NCI-H2227 (cell line): ENCODE data around the gene NSF.
"Not testable (repeated sequence)": the region's sequence is repeated elsewhere in the genome, so short reads cannot be mapped to it uniquely, and the experiment has no call there.

Experiments used
- DNase-seq: peaks from one replicate; lab custom pipeline; 2025; ENCODE audit not compliant: unreplicated experiment; lab: John Stamatoyannopoulos, UW

The NSF gene

GRCh38 chr17:46627452-46627851, 37.0 kb downstream of the NSF start:
- not testable (repeated sequence) for DNase-seq

- not testable (repeated sequence) for DNase-seq
These were observed 38.4 kb downstream of the NSF start for GRCh38 chr17:46628753-46629436.

DNA sequence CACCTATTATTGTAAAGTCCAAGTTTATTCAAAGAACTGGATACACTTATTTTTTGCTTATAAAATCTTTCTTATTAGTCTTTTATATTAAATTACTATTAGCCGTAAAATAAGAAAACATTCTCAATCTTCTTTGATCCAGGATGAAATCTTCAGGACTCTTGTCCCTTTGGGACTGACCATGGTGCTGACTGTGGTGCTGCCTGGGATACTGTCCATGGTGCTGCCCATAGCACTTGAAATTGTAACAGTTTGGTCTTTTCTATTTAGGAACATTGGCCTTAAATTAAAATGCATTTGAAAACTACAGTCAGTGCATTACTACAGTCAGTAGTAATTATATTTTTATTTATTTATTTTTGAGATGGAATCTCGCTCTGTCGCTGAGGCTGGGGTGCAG, 41.7 kb downstream of the NSF start:
- DNase-seq = not testable (repeated sequence)

DNA sequence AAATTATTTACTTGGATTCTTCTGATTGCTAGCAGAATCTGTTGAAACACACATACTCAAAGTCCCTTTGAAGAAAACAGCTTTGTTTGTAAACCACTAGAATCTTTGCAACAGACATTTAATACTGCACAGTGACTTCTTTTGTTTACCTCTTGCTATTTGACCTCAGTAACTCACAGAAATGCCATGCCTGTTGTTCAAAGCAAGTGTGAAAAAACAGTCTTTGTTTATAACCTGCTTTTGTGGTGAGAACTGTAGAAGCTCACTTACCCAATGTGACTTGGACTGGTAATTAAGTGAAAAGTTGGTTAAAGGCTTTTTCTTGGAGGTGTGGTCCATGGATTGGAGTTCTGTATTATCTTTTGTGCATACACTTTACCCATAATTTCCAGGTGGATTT, 44.4 kb downstream of the NSF start:
- DNase-seq = not testable (repeated sequence)

GRCh38 chr17:46641861-46642656, 51.6 kb downstream of the NSF start:
- DNase-seq = not testable (repeated sequence)

DNA sequence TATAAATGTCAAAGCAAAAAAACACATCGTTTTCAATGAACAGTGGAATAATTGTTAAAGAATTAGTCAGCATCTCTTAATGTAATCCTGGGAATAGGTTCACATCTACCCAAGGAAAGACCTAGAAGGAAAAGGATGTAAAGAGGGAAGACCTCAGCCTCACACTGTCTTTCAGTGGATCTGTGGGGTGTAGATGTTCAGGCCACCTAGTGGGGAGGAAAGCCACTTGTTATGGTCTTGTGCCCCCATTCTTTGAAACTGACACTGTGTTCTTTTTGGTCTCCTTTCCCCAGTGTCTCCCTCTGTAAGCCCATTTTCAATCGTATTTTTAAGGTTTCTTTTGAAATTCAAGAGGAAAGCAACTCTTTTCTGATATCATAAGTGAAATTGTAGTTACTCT, 56.8 kb downstream of the NSF start:
- not testable (repeated sequence) for DNase-seq

DNA sequence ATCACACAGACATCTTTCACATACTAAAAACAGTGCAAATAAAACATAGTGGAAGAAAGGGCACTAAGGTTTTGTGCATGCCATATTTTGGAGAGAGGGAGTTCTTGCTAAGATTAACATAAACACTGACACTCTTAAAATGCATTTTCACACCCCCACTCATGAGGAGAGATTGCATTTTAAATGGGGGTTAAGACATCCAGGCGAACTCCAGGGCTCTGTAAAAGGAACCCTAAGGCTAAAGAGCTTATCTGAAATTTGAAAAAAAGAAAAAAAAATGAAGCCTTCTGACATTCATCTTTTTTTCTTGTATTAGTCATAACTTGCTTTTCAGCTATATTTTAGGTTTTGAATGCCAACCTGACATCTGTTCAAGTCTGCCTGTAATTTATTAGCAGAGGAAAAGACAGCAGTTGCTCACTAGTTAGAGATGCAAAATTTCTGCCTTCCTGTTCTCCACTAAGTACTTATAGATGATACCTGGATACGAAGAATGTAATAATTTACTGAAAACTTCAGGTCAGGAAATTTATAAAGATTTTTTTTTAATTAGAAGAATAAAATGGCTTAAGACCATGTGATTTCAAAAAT, 57.3 kb downstream of the NSF start:
- DNase-seq = not testable (repeated sequence)

- DNase-seq = not testable (repeated sequence)
These were observed 58.8 kb downstream of the NSF start for GRCh38 chr17:46649246-46649645.

DNA sequence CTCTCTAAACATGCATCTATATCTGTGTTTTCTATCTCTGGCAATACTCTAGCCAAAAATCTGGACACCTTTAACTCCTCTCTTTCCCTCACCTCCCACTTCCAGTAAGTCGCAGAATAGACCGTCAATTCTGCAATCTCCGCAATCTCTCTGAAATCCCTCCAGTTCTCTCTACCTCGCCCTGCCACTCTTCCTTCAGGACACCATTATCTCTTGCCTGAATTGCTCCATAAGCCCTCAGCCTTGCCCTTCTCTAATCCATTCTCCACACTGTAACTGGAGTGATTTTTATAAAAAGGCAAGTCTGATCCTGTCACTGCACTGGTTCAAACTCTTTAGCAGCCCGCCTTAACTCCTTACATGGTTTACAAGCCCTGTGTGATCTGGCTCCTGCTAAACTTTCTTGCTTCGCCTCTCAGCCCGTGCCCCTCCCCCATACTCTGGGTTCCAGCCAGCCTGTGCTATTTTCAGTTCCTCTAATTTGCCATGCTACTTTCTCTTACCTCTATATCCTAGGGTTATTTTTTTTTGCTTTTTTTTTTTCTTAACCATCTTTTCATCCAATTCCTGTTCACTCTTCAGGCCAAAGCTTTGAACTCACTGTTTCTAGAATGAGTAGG, 61.7 kb downstream of the NSF start:
- not testable (repeated sequence) for DNase-seq

DNA sequence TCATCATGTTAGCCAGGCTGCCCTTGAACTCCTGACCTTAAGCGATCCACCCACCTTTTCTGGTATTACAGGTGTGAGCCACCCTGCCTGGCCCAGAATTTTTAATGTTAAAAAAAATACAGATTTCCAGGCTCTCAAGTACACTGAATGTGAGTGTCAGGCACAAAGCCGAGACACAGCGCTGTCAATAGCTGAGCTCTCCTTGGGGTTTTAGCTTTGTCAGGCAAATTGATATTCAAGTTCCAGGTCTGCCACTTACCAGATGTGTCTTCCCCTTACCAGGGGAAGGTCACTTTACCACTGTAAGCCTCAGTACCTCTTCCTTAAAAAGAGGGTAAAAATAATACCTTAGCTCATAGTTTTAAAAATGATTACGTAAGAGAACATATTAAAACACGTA, 67.8 kb downstream of the NSF start:
- not testable (repeated sequence) for DNase-seq

DNA sequence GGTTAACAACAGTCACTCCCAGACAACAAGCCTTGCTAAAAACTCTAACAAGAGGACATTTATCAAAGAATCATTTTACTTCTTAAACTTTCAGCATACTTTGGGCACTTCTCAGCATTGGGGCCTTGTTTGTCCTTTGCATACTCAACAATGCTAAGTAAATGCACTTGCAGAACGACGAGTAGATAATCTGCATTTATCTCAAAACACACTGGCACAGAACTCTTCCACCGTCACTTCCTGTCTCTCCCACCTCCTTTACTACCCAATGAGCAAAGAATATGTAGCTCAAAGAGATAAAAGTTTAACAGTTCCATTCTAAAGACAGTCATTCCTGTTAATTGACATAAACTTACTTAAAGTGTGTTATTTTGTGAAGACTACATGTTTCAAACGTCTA, 69.2 kb downstream of the NSF start:
- not testable (repeated sequence) for DNase-seq

- not testable (repeated sequence) for DNase-seq
These were observed 72.7 kb downstream of the NSF start for GRCh38 chr17:46663123-46663522.

DNA sequence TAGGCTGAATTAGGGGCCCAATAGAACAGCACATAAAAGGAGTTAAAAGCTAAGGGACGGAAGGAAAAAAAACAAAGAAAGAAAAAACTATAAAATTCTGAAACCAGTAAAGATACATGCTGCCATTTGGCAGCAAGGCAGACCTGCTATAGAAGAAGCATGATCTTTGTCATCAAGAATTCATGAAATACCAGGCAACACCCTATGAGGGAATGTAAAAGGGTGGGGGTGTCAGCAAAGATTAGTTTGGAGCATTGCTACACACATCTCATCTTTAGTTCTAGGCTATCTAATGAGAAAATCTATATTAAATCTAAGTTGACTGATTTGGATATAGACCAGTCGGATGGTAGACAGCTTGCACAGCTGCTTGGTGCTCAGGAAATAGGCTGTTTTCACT, 73.1 kb downstream of the NSF start:
- not testable (repeated sequence) for DNase-seq

DNA sequence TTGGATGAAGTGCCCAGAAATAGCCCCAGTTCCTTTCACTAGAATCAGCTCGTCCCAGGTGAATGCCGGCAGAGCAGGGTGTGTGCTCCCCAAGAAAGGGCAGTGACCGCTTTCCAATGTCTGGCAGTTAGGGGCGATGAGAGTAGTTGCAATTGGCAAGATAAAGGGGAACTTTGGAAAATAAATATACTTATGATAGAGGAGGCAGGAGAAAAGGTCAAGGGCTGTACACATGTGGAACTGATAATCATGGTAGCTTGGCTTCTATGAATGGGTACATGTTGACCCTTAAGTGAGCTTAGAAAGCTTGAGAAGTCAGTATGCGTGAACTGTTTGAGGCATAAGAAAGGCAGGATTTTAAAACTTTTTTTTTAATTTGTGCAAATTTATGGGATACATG, 75.5 kb downstream of the NSF start:
- DNase-seq = not testable (repeated sequence)

GRCh38 chr17:46670789-46671188, 80.3 kb downstream of the NSF start:
- not testable (repeated sequence) for DNase-seq

DNA sequence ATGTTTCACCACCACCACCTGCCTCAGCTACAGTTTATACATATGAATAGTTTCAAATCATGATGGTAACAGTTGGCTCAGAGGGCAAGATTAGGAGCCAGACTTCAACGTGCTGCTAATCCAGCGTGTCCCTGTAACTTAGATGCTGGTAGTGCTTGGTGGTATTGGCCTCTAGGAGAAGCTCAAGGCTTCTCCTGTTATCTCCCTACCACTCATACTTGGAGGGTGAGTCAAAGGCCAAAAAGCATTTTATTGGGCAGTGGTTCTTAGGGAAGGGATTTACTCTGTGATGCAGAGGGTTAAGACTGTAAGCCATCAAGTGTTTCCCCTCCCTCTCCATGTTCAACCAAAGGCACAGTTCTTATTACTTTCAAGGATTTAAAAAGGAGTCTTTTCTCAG, 82.3 kb downstream of the NSF start:
- not testable (repeated sequence) for DNase-seq

DNA sequence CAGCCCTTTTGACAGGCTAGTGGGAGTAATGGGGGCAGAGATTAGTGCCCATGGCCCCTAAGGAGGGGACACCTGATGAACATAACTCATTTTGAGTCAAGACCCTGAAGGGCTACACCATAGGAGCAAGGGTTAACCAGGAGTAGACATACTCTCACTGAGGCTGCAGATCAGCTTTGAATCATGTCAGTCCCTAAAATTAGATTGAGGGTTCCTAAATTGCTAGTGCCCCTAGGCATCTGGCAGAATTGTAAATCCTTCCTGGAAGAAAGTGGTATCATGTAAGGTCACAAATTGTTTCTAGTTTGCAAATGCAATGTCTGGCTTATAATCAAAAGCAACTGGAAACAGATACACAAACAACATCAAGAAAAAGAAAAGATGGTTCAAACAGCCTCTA, 87.3 kb downstream of the NSF start:
- not testable (repeated sequence) for DNase-seq

- not testable (repeated sequence) for DNase-seq
These were observed 93.2 kb downstream of the NSF start for GRCh38 chr17:46683653-46684052.

DNA sequence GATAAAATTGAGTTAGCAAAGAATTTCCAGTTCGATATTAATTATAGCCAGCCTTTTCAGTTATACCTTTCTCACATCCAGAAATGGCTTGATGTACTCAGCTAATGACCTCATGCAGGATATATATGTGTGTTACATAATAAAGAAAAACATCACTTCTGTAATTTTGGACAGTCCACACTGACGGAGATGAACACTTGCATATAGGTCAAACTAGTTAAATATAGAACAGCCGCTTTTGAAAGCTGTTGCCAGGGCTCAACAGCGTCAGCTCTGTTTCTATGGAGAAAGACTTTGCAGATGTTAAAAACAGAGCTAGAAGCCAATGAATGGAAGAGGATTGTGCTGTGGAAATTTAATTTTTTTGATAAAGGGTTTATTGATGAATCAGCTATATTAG, 94.8 kb downstream of the NSF start:
- DNase-seq = not testable (repeated sequence)

DNA sequence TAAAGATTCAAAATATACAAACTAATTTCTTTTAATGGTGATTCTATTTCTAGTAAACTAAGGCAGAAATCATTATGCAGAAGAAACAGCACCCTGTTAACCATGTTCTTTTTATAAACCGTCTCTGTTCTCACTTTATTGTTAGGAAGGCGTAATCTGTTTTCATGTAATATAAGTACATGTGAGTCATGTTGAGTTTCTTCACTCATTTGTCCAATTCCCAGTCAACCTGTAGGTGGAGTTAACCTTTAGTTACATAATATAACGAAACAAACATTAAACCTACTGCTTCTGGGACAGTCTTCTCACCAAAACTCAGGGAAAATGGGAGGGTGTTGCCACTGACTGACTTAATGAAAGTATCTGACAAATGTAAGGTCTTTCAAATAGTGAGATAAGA, 101.7 kb downstream of the NSF start:
- not testable (repeated sequence) for DNase-seq

- not testable (repeated sequence) for DNase-seq
These were observed 102.8 kb downstream of the NSF start for GRCh38 chr17:46693283-46693682.
